Stimulated activated CD4-positive, alpha-beta T cell treated with anti-CD3 and anti-CD28 coated beads, Interleukin-4, amount 100 ng/mL, for 1 hour (primary cell): ENCODE results near the gene STK10.
"Not testable (repeated sequence)": the region's sequence is repeated elsewhere in the genome, so short reads cannot be mapped to it uniquely, and the experiment has no call there.

Source experiments
- DNase-seq: peaks from one replicate; pipeline ENCODE4 v3.0.0-alpha.2; 2020

STK10 gene

GRCh38 chr5:172164769-172165212 is 23.2 kb downstream of the STK10 start:
- DNase-seq, result no peak

DNA sequence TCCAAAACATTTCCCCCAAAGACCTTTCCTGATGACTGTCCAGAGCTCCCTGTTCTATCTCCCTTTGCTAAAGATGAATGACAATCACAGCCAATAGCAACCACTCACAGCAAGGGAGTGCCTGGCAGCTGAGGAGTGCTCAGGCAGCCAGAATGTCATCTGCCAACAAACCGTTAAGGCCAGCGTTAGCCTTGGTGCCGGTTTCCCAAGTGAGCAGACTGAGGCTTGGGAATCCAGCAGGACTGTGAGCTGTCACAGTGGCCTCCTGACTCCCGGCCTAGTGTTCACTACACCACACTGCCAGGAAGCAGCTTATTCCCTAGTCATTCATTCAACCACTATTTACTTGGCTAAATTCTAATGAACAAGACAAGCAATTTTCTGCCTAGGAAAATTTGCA is 24.7 kb downstream of the STK10 start:
- no peak for DNase-seq

DNA sequence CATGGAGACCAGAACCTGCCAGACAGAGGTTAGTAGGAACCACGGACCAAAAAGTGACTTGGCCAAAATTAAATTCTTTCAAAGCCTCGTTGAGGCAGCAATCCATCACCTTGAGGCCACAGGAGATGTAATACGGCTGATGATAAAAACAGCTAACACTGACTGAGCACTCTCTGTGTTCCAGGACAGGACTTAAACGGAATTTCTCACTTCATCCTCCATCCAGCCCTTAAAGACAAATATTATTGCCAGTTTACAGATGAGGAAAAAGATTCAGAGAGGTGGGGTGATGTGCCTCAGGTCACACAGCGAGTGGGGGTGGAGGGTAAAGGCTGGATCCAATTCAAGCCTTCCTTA is 25.1 kb downstream of the STK10 start:
- DNase-seq, result no peak

DNA sequence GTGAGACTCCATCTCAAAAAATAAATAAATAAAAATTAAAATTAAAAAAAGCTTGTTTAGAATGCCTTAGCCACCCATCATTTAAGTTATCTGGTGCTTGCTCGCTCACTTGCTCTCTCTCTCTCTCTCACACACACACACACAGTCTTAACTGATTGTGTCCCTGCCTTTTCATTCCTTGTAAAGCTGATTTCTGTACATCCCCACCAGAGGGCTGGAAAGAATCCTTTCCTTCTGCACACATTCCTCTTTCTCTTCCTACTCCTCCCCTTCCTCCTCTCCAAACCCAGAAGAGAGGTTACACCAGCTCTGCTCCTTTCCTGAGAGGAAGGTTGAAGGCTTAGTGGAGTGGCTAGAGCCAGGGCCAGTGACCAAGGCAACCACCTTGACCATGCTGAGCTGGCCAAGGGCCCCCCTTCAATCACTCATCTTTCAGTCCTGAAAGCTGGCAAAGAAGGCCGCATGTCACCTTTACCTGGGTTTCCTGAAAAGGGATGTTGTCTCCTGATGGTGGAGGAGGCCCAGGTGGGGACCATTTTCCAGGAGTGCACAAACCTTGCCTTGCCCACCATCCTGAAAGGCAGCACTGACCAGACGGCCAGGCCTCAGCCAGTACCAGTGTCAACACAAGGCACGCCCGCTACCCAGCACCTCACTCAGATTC is 25.6 kb downstream of the STK10 start:
- DNase-seq, result no peak

DNA sequence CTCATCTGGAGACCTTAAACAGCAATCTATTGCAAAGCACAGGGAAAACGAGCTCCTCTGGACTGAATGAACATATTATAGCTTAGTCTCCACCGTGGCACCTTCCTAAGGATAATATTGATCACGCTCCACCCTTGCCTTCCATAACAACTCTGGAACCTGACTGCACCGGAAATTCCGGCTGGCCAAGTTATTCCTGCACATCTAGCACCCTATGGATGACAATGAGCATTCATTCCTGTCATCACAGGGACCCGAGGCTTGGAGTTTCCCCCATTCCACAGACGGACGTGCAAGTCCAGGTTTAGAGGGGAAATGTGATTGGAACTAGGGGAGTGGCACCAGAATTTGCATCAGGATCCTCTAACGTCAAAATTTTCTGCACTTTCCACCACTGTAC is 27.5 kb downstream of the STK10 start:
- DNase-seq, result no peak

DNA sequence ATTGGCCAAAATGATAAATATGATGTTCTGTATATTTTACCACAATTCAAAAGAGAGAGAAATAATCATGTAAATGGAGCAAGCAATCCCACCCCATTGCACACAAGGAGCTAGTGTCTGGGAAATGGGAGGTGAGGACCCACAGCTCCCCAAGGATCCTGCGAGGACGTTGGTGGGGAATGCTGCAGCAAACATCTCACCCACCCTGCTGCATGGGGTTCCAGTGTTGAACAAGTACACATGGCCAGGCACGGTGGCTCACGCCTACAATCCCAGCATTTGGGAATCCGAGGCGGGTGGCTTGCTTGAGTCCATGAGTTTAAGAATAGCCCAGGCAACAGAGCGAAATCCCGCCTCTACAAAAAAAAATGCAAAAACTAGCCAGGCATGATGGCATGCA is 29.0 kb downstream of the STK10 start:
- no peak for DNase-seq

DNA sequence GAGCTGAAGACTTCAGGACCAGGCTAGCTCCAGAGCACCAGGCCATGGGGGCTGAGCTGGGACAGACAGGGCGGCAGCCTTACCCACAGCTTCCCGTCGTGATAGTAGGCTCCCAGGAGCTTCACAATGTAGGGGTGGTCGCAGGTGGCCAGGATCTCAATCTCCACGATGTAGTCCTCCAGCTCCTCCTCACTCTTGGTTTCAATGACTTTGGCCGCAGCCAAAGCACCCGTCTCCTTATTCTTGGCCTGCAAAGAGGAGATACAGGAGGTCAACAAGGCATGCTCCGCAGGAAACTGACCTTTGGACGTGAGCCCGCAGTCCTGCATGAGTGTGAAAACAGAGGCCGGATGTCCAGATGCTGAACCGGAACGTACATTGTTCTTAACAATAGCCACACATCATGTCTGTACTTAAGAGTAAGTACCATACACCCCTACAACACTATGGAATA is 31.5 kb downstream of the STK10 start:
- no peak for DNase-seq

DNA sequence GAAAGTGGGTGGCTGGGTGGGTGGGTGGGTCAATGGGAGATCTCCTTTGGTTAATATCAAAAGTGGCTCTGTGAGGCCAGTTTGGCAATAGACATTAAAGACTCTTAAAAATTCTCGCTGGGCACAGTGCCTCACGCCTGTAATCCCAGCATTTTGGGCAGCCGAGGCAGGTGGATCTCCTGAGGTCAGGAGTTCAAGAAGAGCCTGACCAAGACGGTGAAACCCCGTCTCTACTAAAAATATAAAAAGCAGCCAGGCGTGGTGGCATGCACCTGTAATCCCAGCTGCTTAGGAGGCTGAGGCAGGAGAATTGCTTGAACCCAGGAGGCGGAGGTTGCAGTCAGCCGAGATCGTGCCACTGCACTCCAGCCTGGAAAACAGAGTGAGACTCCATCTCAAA is 32.9 kb downstream of the STK10 start:
- not testable (repeated sequence) for DNase-seq

DNA sequence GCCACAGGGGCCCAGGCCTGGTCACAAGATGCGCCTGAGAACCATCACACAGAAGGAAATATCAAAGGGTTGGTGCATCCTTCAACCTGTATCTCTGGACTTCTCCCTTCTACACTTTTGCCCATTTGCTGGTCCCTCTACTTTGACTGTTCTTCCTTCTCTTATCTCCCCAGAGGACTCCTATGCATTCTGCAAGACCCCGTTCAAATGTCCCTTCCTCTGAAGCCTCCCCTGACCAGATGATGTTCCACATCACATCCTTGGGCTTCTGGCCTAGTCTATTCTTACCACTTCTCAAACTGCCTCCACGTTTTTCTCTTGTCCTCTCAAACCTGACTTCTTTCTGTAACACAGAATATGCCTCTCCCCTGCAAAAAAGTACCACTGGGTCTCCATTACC is 34.3 kb downstream of the STK10 start:
- DNase-seq, result no peak

DNA sequence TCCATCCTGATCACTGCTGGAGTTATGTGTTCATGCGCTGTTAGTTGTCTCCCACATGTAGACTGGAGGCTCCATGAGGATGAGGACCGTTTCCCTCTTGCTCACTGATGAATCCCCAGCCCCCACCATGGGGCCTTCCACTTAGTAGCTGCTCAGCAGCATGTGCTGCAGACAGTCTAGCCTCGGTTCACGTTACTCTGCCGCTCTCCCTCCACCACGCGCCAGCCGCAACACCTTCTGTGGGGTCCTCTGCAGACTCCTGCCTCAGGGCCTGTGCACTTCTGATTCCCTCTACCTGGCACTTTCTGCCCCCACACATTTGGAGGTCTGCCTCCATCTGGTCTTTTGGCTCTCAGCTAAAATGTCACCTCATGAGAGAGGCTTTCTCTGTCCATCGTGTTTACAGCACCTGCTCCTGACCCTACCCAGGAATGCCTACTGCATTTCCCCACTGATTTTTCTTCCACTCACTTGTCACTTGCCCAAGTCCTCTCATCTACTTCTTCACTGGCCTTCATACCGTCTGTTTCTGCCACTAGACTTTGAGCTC is 36.3 kb downstream of the STK10 start:
- DNase-seq, result no peak

GRCh38 chr5:172150514-172151425 is 37.3 kb downstream of the STK10 start:
- no peak for DNase-seq

- not testable (repeated sequence) for DNase-seq
These were observed 38.5 kb downstream of the STK10 start for GRCh38 chr5:172149481-172149880.

DNA sequence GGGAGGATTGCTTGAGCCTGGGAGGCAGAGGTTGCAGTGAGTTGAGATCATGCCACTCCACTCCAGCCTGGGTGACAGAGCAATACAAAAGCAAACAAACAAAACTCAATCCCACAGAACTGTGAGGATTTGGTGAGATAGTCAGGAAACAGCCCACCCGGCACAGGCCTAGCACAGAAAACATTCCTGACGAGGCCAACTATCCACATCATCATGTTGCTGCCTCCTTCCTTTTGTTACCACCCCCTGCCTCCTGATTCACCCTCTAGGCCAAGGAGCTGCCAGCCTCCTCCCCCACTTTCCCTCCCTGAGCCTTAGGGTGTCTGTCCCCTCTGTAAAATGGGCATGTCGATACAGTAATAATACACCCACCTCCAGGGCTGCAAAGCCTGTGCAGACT is 39.0 kb downstream of the STK10 start:
- DNase-seq, result no peak

DNA sequence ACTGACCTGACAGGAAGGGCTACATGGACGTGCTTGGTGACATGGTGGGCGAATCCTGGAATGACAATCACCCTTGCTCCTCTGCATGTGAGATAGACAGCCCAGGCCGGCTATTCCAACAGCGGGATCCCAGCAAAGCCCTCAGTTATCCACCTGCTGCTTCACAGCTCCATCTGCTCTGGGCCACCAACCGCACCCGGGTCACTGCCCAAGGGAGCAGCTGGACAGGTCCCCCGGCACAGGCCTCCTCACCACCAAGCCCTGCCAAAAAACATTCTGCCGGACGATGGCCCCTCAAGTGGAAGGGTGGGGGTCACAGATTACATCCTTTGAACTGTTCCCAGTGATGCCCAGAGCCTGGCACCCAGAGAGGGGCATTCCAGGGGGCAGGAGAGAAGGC is 39.6 kb downstream of the STK10 start:
- no peak for DNase-seq

DNA sequence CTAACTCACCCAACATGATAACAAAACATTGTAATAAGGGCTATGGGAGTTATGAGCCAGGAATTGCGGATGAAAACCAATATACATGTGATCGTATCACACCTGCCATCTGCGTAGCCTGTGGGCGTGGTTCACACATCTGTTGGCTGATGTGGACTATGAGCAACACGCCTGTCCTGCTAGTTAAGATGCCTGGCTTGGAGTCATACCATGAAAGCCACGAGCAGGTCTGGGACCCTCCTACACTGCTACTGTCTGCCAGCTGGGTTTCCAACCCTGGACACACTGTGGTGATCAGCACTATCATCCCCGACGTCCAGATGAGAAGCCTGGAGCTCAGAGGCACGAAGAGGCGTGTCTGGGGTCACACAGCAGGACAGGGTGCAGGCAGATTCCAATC is 40.2 kb downstream of the STK10 start:
- no peak for DNase-seq

- DNase-seq, result no peak
These were observed 41.3 kb downstream of the STK10 start for GRCh38 chr5:172146748-172147092.

GRCh38 chr5:172145870-172146747 is 41.9 kb downstream of the STK10 start:
- DNase-seq, result no peak

DNA sequence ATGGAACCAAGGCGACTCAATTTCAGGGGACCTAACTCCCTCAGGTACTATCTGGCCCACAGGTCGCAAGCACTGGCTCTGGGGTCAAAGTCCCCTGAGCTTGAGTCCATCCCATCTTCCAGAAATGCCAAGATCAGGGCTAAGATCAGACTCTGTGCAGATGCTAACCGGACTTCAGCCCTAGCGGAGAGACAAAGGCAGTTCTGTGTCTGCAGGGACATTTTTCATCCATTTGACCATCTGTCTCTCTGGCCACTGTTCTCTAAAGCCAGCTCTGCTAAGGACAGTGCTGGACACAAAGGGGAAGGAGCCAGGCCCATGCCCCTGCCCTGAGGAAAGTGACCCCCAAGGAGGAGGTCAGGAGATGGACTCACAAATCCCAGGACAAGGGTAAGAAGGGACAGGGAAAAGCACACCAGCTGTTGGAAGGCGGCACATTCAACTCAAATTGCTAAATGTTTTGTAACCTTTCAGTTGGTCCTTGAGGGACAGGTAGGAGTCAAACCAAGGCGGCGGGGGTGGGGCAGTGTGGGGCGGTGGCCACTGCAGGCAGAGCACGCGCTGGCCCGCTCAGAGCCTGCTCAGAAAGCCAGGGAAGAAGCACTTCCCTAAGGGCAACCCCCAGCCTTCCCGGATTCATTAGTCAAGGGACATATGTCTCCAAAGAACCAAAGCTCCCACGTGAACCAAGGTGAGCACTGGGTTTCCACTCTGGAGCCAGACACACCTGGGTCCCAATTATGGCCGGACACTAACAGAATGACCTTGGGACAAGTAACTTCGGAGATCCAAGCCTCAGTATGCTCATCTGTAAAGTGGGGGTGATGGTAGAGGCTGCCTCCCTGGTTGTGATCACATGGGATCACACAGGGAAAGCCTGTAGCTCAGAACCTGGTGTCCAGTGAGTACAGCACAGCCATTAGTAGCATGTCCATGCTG is 42.8 kb downstream of the STK10 start:
- no peak for DNase-seq

DNA sequence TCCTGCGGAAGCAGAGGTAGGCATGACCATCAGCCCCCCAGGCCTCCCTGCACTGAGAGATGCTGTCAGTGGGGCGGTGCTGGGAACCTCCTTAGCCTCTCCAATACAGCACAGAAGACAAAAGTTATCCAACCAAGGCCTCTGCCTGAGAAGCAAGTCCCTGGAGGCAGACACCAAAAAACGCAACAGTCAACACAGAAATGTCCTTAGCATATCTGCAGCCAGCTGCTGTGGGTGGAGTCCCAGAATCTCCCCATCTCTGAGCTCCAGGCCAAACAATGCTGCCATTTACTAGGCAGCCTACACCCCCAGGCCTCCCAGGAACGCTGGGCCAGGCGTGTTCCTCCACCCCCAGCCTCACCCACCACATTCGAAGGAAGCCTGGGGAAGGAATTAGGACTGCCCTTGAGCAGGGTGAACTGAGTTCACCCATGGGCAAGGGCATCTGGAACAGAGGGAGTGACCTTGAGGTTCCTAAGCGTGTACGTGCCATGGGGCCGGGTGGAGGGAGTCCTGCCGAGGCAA is 43.7 kb downstream of the STK10 start:
- no peak for DNase-seq

DNA sequence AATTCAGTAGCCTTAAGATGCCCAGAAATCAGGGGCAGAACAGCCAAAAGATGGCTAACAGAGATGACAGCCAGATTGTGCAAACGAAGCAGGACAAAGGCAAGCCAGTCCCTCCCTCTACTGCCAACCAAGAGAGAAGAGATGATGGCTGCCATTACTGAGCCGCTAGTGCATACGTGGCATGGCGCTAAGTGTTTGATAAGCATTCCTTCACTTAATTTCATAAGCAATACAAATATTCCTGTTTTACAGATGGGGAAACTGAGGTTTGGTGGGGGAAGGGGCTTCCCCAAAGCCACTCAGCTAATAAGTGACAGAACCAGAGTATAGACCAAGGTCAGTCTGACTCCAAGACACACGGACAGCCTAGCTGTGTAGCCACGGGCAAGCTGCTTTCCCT is 44.1 kb downstream of the STK10 start:
- no peak for DNase-seq

- no peak for DNase-seq
These were observed 45.3 kb downstream of the STK10 start for GRCh38 chr5:172142709-172143215.

DNA sequence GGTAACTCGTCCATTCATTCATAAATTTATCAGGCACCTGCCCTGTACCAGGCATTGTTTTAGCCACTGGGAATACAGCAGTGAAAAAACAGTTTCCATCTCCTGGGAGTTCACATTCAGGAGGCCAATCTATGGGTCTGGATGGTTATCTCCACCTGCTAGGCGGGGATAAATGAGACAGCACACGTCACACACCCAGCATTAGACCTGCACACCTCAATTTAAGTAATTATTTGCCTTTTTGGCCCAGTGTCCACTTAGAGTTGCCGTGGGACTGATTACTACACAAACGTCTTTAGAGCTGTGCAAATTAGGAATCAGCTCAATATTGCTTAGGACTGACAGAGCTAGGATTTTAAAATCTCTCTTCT is 46.1 kb downstream of the STK10 start:
- DNase-seq, result no peak
